ENCODE results near the gene ATXN7L3. TPM values are rescaled to one million over a fixed set of nuclear protein-coding genes. Genes with fewer than 3 reads are reported as not detected.

Gene ATXN7L3
- total and polyA plus RNA-seq, 12 donors, result 19.6 to 81.4 (median 48.0) TPM

- WGBS, 4 donors, result 82 to 92% (median 89%) methylated on average over 5 to 14 of the region's 14 CpGs
- TF ChIP-seq CTCF (IDR thresholded peaks at IDR 0.05) (no peak), POLR2A (IDR thresholded peaks at IDR 0.05) (no peak)
- no peak overlapping the region for H3K27ac ChIP-seq
- peaks cover 0 to 69% of the 10 kb centered on the region in 2 donors for H3K36me3 ChIP-seq (replicated peaks in 1 of 2)
- DNase-seq, result no peak
- peaks cover 8 to 17% of the 10 kb centered on the region in 2 donors for H3K4me1 ChIP-seq (replicated peaks in 1 of 2)
- no peak overlapping the region for H3K4me3 ChIP-seq
- intact Hi-C loops (cut with DNase I), result no loop called here
- H3K27me3 ChIP-seq, result no peaks in the 10 kb centered on the region
- no peaks in the 10 kb centered on the region for H3K9me3 ChIP-seq (replicated peaks in 1 of 3)
Measured at GRCh38 chr17:44193326-44194084, 6.2 kb downstream of the ATXN7L3 start.

- Histone ChIP-seq H3K27me3 (no peaks in the 10 kb centered on the region), H3K4me1 (replicated peaks in 1 of 2) (peaks cover under 1 to 18% of the 10 kb centered on the region in 2 donors), H3K36me3 (replicated peaks in 1 of 2) (peaks cover 0 to 69% of the 10 kb centered on the region in 2 donors), H3K9me3 (replicated peaks in 1 of 3) (no peaks in the 10 kb centered on the region), H3K27ac (no peak overlapping the region), H3K4me3 (no peak overlapping the region)
- intact Hi-C loops (cut with DNase I), result no loop called here
- TF ChIP-seq POLR2A (IDR thresholded peaks at IDR 0.05) (no peak), CTCF (IDR thresholded peaks at IDR 0.05) (no peak)
- WGBS, 4 donors, result 85 to 96% (median 93%) methylated on average over 5 of the region's 5 CpGs
- no peak for DNase-seq
Measured at GRCh38 chr17:44192750-44193149, 6.9 kb downstream of the ATXN7L3 start.

GRCh38 chr17:44191941-44192496 is 7.7 kb downstream of the ATXN7L3 start:
- Histone ChIP-seq H3K36me3 (replicated peaks in 1 of 2) (peaks cover 0 to 64% of the 10 kb centered on the region in 2 donors), H3K27me3 (no peaks in the 10 kb centered on the region), H3K9me3 (replicated peaks in 1 of 3) (no peaks in the 10 kb centered on the region), H3K27ac (no peak overlapping the region), H3K4me3 (no peak overlapping the region), H3K4me1 (replicated peaks in 1 of 2) (peaks cover 0 to 17% of the 10 kb centered on the region in 2 donors)
- DNase-seq, result no peak
- 59 to 75% (median 66%) methylated on average over 7 of the region's 7 CpGs for WGBS, 4 donors
- TF ChIP-seq POLR2A (IDR thresholded peaks at IDR 0.05), result no peak
- intact Hi-C loops (cut with DNase I), result no loop called here

- H3K9me3 ChIP-seq (replicated peaks in 1 of 3), result no peaks in the 10 kb centered on the region
- no peaks in the 10 kb centered on the region for H3K27me3 ChIP-seq
- 69 to 76% (median 72%) methylated on average over 5 of the region's 5 CpGs for WGBS, 4 donors
- peak in 1 of 7 donors; percentile 64 for DNase-seq
- H3K27ac ChIP-seq, result no peak overlapping the region
- TF ChIP-seq CTCF (IDR thresholded peaks at IDR 0.05), result no peak
- TF ChIP-seq POLR2A (IDR thresholded peaks at IDR 0.05), result no peak
- peaks cover 0 to 17% of the 10 kb centered on the region in 2 donors for H3K4me1 ChIP-seq (replicated peaks in 1 of 2)
- H3K4me3 ChIP-seq, result no peak overlapping the region
- H3K36me3 ChIP-seq (replicated peaks in 1 of 2), result peaks cover 0 to 58% of the 10 kb centered on the region in 2 donors
- intact Hi-C loops (cut with DNase I), result no loop called here
Measured at GRCh38 chr17:44191369-44191768, 8.3 kb downstream of the ATXN7L3 start.
